AG09309 (cell line): ENCODE data around the gene PASK.

Source experiments
- DNase-seq: peaks from one replicate; pipeline ENCODE4 v3.0.0-alpha.2; 2010; ENCODE audit warnings: low read depth
- H3K4me3 ChIP-seq: 2 replicates; pipeline ENCODE4 v1.5.1; 2011; ENCODE audit warnings: mild to moderate bottlenecking, low read depth, low read length, moderate library complexity; ENCODE audit not compliant: control insufficient read depth
- TF ChIP-seq, protein P1 (sequence below): IDR thresholded peaks from 2 replicates; pipeline ENCODE4 v1.5.1; 2011; ENCODE audit warnings: mild to moderate bottlenecking, low read depth, low read length, inconsistent platforms; ENCODE audit not compliant: insufficient read depth, control insufficient read depth; ENCODE audit errors: missing control alignments

PASK gene

GRCh38 chr2:241142593-241142992, 6.7 kb downstream of the PASK start:
- DNase-seq: no peak
- TF ChIP-seq, protein P1, sequence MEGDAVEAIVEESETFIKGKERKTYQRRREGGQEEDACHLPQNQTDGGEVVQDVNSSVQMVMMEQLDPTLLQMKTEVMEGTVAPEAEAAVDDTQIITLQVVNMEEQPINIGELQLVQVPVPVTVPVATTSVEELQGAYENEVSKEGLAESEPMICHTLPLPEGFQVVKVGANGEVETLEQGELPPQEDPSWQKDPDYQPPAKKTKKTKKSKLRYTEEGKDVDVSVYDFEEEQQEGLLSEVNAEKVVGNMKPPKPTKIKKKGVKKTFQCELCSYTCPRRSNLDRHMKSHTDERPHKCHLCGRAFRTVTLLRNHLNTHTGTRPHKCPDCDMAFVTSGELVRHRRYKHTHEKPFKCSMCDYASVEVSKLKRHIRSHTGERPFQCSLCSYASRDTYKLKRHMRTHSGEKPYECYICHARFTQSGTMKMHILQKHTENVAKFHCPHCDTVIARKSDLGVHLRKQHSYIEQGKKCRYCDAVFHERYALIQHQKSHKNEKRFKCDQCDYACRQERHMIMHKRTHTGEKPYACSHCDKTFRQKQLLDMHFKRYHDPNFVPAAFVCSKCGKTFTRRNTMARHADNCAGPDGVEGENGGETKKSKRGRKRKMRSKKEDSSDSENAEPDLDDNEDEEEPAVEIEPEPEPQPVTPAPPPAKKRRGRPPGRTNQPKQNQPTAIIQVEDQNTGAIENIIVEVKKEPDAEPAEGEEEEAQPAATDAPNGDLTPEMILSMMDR: no peak
- H3K4me3 ChIP-seq: no peak overlapping the region

DNA sequence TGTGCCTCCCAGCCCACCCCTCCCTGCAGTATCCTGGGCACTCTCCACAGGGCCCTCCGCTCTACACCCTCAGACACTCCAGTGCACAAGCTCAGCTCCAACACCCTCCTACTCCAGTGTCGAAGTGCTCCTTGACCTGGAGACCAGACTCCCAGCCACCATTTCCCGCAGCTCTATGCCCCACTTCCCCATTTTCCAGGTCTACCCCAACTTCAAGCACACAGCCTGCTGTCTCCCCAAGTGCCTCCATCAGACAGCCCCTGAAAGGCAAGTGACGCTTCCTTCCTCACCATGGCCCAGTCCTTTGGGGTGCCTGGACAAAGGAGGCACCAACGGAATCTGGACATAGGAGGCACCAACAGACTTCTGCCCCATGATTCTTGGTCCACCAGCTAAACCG, 7.2 kb downstream of the PASK start:
- DNase-seq: no peak
- no peak overlapping the region for H3K4me3 ChIP-seq
- TF ChIP-seq, protein P1: no peak

DNA sequence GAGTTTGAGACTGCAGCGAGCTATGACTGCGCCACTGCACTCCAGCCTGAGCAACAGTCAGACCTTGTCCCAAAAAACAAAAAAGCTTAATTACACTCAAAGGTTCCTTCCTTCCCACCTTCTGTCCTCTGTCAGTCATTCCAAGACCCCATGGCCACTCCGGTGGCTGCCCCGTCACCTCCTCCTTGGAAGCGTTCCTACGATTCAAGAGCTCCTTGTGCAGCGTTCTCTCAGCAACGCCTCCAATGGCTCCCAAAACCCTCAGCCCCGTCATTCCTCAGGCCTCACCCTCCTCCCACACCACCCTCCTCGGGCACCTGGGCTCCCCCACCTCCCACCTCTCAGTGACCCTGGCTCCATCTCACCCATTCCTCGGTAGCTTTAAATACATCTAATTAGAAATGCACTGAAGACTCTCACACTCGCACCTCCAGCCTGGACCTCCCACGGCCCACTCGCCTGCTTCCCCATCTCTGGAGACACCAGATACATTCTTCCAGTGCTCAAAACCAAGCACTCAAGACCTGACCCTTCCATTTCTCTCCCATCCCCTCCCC, 8.0 kb downstream of the PASK start:
- no peak for DNase-seq
- TF ChIP-seq, protein P1: no peak
- H3K4me3 ChIP-seq: no peak overlapping the region

- DNase-seq: no peak
- H3K4me3 ChIP-seq: no peak overlapping the region
- TF ChIP-seq, protein P1: no peak
These were observed 8.8 kb downstream of the PASK start for GRCh38 chr2:241140445-241140840.

GRCh38 chr2:241139531-241140444, 9.5 kb downstream of the PASK start:
- no peak overlapping the region for H3K4me3 ChIP-seq
- TF ChIP-seq, protein P1: no peak
- DNase-seq: no peak

- TF ChIP-seq, protein P1: no peak
- no peak for DNase-seq
- no peak overlapping the region for H3K4me3 ChIP-seq
These were observed 10.8 kb downstream of the PASK start for GRCh38 chr2:241138471-241138870.
